GM19328 (cell line): Measurements from ENCODE around the gene GCN1.
"Not testable (repeated sequence)": the region's sequence is repeated elsewhere in the genome, so short reads cannot be mapped to it uniquely, and the experiment has no call there.

ENCODE experiments used
- ATAC-seq: cut with Tn5 transposase; IDR thresholded peaks from one replicate; pipeline ENCODE4 v1.9.1; 2021; ENCODE audit warnings: mild to moderate bottlenecking, moderate library complexity; ENCODE audit not compliant: unreplicated experiment

GCN1 gene

GRCh38 chr12:120194534-120195395 lies at the start of gene GCN1:
TSS of gene GCN1 (minus strand) at chr12:120194715. CDS start at chr12:120194697, 18 bp downstream.
- ATAC-seq, result peak; percentile 76

GRCh38 chr12:120242971-120243699 lies 48.6 kb upstream of the GCN1 start:
- ATAC-seq, result no peak

- ATAC-seq, result no peak
Measured at GRCh38 chr12:120242275-120242799, 47.8 kb upstream of the GCN1 start.

- ATAC-seq, result no peak
Measured at GRCh38 chr12:120241561-120242274, 47.2 kb upstream of the GCN1 start.

GRCh38 chr12:120240495-120240833 lies 45.9 kb upstream of the GCN1 start:
- ATAC-seq, result no peak

- ATAC-seq, result no peak
Measured at GRCh38 chr12:120239776-120240494, 45.4 kb upstream of the GCN1 start.

GRCh38 chr12:120238839-120239445 lies 44.4 kb upstream of the GCN1 start:
- no peak for ATAC-seq

- no peak for ATAC-seq
Measured at GRCh38 chr12:120238217-120238616, 43.7 kb upstream of the GCN1 start.

GRCh38 chr12:120237360-120238171 lies 43.1 kb upstream of the GCN1 start:
- no peak for ATAC-seq

- not testable (repeated sequence) for ATAC-seq
Measured at GRCh38 chr12:120236809-120237208, 42.3 kb upstream of the GCN1 start.

- ATAC-seq, result no peak
Measured at GRCh38 chr12:120235369-120236323, 41.1 kb upstream of the GCN1 start.

GRCh38 chr12:120234643-120235368 lies 40.3 kb upstream of the GCN1 start:
- ATAC-seq, result no peak

- no peak for ATAC-seq
Measured at GRCh38 chr12:120231316-120232011, 36.9 kb upstream of the GCN1 start.

GRCh38 chr12:120230974-120231315 lies 36.4 kb upstream of the GCN1 start:
- ATAC-seq, result no peak

- ATAC-seq, result no peak
Measured at GRCh38 chr12:120230326-120230973, 35.9 kb upstream of the GCN1 start.

- no peak for ATAC-seq
Measured at GRCh38 chr12:120229487-120230325, 35.2 kb upstream of the GCN1 start.
